HG03135 (cell line): ENCODE data around the gene TIMM13.
"Not testable (repeated sequence)": the region's sequence is repeated elsewhere in the genome, so short reads cannot be mapped to it uniquely, and the experiment has no call there.

ENCODE experiments used
- ATAC-seq: cut with Tn5 transposase; IDR thresholded peaks from one replicate; pipeline ENCODE4 v1.9.1; 2021; ENCODE audit warnings: mild to moderate bottlenecking, moderate library complexity; ENCODE audit not compliant: unreplicated experiment

TIMM13 gene

DNA sequence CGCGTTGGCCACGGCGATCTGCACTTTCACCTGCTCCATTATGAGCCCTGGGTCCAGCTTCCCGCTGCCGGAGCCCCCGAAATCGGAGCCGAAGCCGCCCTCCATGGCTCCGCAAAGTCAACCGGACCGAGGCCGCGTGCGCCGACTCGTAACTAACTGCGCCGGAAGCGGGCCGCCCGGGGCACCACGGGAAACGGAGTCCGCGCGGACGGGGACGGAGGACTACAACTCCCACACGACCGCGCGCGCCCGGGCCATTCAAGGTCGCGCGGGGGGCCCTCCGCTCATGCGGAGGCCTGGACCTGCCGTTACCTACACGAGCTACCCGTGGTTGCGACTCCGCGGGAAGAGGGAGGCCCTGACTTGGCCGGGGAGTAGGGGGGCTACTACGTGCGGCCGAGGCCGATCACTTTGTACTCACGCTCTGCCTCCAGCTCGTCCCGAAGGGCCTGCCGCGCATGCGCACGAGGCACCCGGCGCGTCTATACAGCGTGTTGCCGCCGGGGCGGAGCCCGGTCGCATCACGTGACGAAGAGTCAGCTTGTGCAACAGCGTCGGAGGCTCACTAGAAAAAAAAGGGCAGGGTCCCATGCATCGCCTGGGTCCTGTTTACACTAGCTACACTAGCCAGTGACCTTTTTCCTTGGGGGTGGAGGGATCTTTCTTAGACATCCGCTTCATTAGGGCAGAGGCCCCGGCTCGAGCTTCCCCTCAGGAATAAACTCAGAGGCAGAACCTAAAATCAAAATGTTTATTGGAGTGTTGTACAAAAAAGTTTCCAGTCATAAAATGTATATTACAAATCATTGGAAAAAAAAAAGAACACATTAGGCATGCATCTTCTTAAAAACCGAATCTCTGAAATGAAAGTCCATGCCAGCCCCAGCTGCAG is at the start of gene TIMM13:
TSS of gene TIMM13 (minus strand) at position 158 of the 892 bp plus-strand sequence. CDS start at position 105, 53 bp downstream.
- peak; percentile 74 for ATAC-seq

DNA sequence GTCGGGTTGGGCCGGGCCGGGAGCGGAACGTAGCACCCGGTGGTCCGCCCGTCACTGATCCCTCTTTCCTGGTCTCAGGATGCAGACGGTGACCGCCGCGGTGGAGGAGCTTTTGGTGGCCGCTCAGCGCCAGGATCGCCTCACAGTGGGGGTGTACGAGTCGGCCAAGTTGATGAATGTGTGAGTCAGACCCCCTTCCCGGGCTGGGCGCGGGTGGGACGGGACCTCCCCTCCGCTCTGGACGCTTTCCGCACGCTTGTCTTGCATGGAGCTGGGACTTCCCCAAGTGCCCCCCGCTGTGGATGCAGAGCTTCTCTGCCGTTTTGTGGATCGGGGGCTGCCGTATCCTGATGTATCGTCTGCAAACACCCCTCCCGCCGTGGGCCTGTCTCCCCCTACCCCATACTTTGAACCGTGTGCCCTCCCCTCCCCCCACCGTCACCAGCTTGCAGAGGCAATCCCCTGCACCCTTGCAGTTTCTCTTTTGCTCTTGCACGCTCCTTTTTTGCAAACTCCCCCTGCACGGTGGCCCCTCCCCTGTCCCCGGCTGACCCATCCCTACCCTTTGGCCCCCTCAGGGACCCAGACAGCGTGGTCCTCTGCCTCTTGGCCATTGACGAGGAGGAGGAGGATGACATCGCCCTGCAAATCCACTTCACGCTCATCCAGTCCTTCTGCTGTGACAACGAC is 49.2 kb upstream of the TIMM13 start:
- no peak for ATAC-seq

DNA sequence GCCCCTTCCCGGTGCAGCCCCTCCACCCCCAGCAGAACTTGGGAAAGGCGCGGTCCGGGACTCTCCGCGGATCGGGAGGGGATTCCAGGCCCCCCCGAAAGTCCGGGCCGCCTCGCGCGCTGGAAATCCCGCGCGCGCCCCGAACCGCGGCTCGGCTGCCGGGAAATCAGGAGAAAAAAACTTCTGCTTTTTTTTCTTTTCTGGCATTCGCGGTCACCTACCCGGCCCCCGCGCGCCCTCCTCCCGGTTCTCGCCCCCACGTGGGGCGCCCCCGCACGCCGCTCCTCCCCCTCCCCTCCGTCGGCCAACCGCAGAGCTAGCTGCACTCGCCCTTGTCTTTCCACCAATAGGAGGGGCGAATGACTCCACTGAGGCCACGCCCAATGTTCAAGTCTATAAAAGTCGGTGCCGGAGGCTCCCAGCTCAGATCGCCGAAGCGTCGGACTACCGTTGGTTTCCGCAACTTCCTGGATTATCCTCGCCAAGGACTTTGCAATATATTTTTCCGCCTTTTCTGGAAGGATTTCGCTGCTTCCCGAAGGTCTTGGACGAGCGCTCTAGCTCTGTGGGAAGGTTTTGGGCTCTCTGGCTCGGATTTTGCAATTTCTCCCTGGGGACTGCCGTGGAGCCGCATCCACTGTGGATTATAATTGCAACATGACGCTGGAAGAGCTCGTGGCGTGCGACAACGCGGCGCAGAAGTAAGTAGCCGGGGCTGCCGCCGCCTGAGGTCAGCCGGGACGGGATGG is 48.5 kb upstream of the TIMM13 start, which contains the start of gene GADD45B:
TSS of gene GADD45B (plus strand) at position 426 of the 749 bp plus-strand sequence. CDS start at position 658, 232 bp downstream.
- ATAC-seq = peak; percentile 51

DNA sequence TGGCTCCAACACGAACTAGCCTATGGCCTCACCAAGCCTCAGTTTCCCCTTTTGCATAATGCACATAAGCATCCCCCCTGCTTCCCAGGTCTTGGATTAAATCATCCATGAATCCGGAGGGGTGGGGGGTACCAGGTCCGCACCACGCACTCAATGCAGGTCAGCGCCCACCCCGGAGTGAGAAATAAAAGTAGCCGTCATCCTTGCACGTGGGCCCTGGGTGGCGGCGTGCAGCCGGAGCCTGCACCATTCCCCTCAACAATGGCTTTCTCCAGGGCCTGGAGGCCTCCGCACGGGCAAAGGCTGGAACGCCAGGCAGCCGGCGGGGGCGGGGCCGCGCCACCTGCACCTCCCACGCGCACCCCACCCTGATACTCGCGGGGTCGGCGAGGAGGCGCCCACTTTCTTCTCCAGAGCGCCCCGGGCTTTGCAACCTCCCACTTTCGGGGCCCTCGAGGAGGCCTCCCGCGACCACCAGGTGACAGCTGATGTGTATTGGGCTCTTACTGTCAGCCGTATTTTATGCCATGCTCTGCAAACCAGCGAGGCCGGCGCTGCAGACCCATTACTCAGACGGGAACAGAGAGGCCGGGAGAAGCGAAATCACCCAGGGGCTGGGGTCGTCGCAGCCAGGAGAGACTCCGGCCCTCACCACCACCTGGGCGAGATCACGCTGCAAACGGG is 47.8 kb upstream of the TIMM13 start:
- peak; percentile 8 for ATAC-seq

DNA sequence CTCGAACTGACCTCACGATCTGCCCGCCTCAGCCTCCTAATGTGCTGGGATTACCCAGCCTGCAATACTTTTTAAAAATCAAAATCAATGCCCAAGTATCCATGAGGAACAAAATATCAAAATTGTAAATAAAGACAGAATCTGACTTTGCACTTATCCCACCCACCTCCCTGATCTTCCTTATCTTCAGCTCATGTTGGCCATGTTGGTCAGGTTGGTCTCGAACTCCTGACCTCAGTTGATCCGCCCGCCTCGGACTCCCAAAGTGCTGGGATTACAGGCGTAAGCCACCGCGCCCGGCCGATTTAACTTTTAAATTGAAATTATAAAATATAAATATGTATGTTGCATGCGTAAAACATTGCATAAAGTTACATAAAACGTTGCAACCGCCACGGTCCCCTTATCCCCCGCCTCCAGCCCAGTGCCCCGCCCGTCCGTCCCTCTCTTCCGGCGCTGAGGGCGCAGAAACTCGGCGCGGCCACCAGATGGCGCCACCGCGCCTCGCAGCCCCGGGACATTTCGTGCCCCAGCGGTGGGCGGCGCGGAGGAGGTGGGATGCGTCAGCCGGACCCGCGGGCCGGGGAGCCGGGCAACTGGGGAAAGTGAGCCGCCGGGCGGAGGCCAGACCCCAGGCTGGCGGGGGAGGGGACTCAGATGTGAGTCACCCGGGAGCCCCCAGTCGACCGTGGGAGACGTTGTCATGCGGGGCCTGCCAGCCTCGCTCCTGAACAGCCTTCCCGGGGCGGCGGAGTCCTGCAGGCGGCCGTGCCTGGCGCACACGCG is 47.0 kb upstream of the TIMM13 start:
- peak; percentile 24 for ATAC-seq

DNA sequence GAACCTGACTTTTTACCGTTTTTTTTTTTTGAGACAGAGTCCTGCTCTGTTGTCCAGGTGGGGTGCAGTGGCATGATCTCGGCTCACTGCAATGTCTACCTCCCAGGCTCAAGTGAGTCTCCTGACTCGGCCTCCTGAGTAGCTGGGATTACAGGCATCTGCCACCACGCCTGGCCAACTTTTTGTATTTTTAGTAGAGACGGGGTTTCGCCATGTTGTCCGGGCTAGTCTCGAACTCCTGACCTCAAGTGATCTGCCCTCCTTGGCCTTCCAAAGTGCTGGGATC is 42.5 kb upstream of the TIMM13 start:
- ATAC-seq = not testable (repeated sequence)

DNA sequence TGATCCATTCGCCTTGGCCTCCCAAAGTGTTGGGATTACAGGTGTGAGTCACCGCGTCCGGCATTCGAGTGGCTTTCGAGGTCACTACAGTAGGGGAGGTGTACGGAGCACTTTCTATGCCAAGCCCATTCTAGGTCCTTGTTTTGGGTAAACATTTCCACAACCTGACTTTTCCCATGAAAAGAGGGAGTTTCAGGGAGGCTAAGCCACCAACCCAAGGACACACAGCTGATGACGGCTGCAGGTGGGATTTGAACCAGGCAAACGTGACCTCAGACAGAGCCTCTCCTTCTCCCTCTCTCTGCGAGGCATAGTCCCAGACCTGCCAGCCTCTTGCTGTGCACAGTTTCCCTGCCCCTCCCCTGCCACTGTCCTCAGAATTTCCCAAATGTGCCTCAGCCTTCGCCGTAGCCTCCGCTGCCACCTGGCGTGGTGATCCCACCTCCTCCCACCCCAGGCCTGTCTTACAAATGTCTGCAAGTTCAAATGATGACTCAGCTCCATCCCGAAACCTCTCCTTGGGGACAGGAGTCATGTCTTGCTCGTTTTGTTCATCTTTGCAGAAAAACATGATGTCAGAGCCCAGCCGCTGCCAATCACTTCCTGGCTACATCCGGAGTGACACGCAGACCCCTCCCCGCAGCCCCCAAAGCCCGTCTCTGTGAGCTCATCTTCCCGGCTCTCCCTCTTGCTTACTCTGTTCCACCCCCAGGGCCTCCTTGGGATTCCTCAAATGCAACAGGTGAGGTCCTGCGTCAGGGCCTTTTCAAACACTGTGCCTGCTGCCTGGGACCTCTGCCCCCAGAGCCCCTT is 41.9 kb upstream of the TIMM13 start:
- no peak for ATAC-seq

DNA sequence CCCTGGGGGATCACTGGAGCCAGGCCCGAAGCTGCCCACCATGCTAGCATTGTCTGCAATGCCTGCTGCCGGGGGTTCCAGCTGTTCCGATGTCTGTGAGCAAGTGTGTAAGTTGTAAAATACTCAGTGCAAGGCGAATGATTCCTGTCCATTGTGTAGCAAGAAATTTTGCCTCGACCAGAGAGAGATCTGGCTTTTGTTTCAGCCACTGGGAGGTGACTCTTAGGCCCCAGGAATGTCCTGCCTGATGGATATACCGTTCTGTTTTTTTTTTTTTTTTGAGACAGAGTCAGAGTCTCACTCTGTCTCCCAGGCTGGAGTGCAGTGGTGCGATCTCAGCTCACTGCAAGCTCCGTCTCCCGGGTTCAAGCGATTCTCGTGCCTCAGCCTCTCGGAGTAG is 41.2 kb upstream of the TIMM13 start:
- no peak for ATAC-seq

DNA sequence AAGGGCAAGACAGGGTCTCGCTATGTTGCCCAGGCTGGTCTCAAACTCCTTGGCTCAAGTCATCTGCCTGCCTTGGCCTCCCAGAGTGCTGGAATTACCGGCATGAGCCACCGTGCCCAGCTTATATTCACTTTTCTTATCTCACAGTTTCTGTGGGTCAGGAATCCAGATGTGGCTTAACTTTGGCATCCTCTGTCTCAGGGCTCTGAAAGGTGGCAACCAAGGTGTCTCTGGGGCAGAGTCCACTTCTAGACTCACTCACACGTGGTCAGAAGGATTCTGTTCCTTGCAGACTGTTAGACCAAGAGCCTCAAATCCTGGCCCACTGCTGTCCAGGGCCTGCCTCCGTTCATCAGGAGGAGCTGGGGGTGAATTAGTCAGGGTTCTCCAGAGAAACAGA is 37.0 kb upstream of the TIMM13 start:
- ATAC-seq = no peak

DNA sequence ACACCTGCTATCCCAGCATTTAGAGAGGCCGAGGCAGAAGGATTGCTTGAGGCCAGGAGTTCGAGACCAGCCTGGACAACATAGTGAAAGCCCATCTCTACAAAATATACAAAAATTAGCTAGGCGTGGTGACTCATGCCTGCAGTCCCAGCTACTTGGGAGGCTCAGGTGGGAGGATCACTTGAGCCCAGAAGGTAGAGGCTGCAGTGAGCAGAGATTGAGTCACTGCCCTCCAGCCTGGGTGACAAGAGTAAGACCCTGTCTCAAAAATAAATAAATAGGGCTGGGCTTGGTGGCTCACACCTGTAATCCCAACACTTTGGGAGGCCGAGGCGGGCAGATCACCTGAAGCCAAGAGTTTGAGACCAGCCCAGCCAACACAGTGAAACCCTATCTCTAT is 36.3 kb upstream of the TIMM13 start:
- not testable (repeated sequence) for ATAC-seq

DNA sequence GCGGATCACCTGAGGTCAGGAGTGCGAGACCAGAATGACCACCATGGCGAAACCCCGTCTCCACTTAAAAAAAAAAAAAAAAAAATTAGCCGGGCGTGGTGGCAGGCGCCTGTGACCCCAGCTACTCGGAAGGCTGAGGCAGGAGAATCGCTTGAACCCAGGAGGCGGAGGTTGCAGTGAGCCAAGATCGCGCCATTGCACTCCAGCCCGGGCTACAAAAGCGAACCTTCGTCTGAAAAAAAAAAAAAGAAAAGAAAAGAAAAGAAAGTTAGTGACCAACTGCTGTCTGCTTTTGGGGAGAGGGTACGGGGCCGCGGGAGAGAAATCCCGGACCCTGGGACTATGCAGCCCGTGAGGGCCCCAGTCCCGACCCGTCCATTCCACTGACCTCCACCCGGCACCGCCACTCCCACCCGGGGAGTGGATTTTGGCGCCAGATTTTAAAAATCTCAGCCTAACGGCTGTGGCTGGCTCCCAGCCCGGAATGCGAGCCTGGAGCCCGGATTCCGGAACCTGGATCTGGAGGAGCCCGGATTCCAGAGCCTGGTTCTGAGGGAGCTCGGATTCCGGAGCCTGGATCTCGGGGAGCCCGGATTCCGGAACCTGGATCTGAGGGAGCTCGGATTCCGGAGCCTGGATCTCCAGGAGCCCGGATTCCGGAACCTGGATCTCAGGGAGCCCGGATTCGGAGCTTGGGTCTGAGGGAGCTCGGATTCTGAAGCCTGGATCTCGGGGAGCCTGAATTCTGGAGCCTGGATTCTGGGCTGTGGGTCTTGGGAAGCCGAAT is 35.4 kb upstream of the TIMM13 start:
- ATAC-seq = no peak

DNA sequence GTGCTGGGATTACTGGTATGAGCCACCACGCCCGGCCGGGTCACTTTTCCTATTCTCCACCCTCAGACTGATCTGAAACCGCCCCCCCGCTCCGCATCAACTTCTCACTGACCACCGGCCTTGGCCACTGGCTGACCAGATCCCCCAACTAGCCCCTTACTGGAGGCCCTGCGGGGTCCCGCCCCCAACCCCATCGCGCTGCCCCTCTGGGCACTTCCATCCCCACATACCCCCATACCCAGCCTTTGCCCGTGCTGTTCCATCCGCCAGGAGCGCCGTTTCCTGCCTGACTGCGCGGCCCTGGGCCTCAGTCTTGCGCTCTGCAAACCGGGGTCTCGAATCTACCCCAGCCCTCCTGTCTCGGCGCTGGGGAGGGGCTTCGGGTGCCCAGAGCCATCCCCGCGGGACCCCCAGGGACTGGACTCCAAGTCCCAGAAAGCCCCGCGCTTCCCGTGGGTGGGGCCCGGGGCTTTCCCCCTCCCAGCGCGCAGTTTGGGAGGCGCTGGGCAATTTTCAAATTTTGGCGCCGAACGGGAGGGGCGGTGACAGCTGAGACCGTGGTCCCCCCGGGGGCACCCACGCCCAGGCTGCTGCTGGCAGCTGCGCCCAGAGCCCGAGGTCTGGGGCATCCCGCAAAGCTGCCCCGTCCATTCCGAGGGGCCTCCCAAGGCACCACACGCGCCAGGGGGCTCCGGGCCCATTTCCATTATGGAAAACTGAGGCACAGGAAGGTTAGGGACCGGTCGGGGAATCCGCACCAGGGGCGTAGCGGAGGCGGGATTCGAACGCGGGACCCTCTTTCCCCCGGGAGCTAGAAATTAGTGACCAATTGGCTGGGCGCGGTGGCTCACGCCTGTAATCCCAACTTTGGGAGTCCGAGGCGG is 34.6 kb upstream of the TIMM13 start:
- ATAC-seq = no peak

DNA sequence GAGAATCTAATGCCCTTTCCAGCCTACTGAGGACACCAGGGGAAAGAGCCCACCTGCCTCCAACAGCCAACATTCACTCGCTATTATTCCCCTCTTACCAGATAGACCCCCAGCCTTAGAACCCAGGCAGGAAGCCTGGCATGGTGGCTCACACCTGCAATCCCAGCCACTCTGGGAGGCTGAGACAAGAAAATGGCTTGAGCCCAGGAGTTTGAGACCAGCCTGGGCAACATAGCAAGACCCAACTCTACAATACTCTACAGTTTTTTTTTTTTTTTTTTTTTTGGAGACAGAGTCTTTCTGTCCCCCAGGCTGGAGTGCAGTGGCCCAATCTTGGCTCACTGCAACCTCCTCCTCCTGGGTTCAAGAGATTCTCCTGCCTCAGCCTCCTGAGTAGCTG is 32.9 kb upstream of the TIMM13 start:
- ATAC-seq = no peak

DNA sequence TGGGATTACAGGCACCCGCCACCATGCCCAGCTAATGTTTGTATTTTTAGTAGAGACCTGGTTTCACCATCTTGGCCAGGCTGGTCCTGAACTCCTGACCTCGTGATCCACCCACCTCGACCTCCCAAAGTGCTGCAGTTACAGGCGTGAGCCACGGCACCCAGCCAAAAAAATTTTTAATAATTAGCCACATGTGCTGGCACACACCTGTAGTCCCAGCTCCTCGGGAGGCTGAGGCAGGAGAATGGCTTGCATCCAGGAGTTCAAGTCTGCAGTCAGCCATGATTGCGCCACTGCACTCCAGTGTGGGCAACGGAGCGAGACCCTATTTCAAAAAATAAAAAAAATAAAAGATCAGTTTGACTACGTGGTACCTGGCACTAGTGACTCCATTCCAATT is 31.4 kb upstream of the TIMM13 start:
- ATAC-seq = not testable (repeated sequence)

DNA sequence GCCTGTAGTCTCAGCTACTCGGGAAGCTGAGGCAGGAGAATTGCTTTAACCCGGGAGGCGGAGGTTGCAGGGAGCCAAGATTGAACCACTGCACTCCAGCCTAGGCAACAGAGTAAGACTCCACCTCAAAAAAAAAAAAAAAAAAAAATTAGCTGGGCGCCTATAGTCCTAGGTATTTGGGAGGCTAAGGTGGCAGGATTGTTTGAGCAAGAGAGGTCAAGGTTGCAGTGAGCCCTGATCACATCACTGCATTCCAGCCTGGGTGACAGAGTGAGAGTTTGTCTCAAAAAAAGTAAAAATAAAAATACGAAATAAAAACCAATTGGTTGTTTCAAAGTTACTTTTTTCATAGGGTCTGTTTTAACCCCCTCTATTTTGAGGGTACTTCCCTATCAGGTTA is 30.7 kb upstream of the TIMM13 start:
- ATAC-seq = no peak

DNA sequence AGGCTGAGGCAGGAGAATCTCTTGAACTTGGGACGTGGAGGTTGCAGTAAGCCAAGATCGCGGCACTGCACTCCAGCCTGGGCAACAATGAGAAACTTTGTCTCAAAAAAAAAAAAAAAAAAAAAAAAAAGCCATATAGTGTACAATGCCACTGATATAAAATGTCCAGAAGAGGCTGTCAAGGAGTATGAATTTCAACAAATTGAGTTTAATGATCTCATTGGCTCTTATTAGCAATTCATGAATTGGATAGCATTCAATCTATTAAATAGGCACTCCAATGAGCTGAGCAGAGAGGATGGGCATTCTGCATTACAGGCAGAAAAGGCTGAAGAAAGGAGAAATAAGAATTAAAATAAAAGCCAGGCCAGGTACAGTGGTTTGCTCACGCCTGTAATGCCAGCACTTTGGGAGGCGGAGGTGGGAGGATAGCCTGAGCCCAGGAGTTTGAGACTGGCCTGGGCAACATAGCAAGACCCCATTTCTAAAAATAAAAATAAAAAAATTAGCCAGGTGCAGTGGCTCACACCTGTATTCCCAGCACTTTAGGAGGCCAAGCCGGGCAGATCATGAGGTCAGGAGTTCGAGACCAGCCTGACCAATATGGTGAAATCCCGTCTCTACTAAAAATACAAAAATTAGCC is 30.1 kb upstream of the TIMM13 start:
- ATAC-seq = no peak
